Ecto neural progenitor cell (in vitro differentiated cells): ENCODE measurements around the gene MTG1.
"Not testable (repeated sequence)": the region's sequence is repeated elsewhere in the genome, so short reads cannot be mapped to it uniquely, and the experiment has no call there.

Experiments used
- DNase-seq: peaks from one replicate; pipeline ENCODE4 v3.0.0-alpha.2; 2018; ENCODE audit warnings: low spot score

MTG1 gene

GRCh38 chr10:133424102-133424501 lies 30.1 kb downstream of the MTG1 start:
- not testable (repeated sequence) for DNase-seq

DNA sequence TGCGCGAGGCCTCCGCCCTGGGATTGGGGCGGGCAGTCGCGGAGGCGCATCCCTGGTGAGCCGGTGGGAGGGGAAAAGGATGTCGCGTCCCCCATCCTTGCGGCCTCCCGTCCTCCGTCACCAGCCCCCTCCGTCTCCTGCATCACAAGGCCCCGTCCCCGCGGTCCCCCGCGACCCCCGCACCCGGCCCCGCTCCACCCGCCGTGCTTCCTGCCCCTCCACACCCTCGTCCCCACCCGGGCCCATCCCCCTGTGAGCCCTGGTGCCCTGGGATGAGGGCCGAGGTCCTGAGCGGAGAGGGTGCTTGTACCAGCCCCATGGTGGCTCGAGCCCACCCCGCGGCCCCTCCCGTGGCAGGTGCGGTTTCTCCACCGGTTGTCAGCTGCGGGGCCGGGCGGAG lies 30.6 kb downstream of the MTG1 start, which contains the start of gene SPRN:
Gene SPRN (minus strand): TSS at position 25 of the 400 bp plus-strand sequence. CDS start 944 bp downstream, outside the sequence.
- not testable (repeated sequence) for DNase-seq

- not testable (repeated sequence) for DNase-seq
These were observed 35.6 kb downstream of the MTG1 start for GRCh38 chr10:133429571-133429970.

DNA sequence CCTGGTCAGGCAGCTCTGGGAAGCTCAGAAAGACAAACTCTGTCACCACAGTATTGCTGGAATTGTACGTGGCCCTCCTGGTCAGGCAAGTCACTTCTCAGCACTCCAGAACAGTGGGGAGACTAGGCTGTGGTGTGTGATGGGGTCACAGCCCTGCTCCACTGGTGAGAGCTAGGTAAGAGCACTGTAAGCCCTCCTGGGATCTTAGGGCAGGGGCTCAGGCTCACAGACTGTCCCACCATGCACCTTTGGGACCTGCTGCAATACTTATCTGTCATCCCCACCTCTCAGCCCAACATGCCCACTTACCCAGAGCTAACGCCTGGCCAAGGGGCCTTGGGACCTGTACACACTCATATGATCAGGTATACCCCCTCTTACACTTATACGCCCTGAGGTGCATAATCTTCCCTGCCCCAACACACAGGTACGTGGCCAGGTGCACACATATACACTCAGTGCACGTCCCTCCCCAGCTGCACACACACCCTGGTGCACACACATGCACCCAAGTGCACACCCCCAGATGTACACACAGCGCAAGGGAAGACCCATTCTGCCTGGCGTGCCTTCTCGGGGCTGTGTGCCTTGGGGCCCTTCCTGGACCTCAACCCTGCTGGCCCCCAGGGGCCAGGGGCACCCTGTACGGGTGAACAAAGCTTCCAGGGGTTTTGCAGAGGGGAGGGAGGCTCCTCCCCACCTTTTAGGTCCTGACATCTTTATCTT lies 38.1 kb downstream of the MTG1 start:
- not testable (repeated sequence) for DNase-seq

DNA sequence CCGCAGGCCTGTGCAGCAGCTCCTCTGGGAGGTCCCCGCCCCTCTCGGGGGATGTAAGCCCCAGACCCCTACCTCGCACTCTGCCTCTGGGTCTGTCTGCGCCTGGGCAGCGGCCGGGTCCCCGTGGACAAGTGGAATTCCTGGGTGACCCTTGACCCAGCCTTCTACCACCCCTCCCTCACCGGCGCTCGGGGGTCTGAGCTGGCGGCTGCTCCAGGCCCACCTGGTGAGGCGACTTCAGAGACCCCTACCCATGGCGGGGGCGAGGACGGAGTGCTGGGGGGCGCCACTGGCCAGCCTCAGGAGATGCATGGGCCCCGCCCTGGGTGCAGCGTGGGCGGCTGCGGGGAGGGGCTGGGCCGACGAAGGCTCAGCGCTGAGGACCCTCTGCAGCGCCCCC lies 38.8 kb downstream of the MTG1 start:
- DNase-seq: not testable (repeated sequence)

- no peak for DNase-seq
These were observed 44.8 kb downstream of the MTG1 start for GRCh38 chr10:133438711-133439273.

DNA sequence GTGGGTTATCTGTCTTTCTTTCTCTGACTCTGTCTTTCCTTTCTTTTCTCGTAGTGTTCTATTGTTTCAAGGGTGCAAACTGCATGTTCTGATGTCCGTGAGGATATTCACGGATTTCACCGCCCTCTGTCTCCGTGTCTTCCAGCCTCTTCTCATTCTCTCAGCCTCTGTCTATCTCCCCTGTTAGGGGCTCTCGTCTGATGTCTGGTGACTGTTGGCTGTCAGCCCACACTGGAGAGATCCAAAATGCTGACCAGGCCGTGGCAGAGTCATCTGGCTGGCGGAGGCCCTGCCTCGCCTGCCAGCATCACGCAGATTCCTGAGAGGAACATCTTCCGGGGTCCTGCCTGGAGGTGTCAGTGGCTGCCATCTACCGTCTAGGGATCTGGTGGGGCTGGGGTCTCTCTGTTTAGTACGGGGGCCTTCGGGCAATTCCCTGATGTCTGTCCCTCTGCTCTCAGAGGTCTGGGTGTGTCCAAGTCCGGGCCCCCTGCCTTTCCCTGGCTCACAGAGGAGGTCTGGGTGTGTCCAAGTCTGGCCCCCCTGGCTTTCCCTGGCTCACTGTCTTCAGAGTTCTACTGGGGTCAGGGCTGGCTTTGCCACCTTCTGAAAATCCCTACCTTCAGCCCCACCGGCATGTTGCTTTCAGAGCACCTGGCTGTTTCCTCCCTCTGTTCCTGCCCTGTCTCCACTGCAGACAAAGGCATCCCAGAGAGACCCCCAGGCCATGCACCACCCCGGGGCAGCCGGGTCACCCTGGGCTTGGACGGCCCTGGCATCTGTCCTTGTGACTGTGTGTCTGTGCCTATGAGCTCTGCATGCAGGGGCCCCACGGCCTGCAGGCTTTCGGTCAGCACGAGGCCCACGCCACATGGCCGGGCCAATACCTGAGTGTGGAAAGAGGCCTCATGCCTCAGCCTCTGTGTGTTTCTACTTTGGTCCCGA lies 45.8 kb downstream of the MTG1 start:
- DNase-seq: no peak

- DNase-seq: no peak
These were observed 46.8 kb downstream of the MTG1 start for GRCh38 chr10:133440633-133441285.

DNA sequence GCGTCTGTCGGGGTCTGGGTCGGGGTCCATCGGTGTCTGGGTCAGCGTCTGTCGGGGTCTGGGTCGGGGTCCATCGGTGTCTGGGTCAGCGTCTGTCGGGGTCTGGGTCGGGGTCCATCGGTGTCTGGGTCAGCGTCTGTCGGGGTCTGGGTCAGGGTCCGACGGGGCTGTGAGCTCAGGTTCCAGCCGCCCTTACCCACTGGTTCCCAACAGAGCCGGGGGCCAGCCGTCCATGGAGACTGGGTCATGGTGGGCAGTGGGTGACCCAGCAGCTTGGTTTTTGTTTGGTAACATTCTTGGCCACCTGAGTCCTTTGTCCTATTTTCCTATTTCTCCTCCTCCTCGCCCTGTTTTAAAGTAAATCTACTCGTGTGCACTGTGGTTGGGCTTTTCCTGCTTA lies 47.4 kb downstream of the MTG1 start:
- not testable (repeated sequence) for DNase-seq

DNA sequence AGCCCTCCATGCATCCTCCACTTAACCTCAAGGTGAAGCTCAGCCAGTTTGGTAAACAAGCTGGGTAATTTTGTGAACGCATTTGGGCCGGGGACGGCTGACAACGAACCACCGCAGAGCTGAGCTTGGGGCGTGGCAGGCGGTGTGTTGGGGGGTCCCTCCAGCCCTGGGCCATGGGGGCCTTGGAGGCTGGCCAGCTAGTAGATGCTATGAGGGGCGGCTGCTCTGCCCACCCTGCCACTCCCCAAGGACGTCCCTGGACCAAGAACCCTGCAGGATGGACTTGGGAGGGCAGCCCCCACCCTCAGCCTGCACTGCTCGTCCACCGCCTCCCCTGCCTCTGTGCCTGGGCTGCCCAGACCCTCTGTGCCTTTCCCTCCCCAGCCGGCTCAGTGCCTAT lies 47.8 kb downstream of the MTG1 start:
- DNase-seq: no peak

- DNase-seq: no peak
These were observed 48.4 kb downstream of the MTG1 start for GRCh38 chr10:133442191-133442966.

DNA sequence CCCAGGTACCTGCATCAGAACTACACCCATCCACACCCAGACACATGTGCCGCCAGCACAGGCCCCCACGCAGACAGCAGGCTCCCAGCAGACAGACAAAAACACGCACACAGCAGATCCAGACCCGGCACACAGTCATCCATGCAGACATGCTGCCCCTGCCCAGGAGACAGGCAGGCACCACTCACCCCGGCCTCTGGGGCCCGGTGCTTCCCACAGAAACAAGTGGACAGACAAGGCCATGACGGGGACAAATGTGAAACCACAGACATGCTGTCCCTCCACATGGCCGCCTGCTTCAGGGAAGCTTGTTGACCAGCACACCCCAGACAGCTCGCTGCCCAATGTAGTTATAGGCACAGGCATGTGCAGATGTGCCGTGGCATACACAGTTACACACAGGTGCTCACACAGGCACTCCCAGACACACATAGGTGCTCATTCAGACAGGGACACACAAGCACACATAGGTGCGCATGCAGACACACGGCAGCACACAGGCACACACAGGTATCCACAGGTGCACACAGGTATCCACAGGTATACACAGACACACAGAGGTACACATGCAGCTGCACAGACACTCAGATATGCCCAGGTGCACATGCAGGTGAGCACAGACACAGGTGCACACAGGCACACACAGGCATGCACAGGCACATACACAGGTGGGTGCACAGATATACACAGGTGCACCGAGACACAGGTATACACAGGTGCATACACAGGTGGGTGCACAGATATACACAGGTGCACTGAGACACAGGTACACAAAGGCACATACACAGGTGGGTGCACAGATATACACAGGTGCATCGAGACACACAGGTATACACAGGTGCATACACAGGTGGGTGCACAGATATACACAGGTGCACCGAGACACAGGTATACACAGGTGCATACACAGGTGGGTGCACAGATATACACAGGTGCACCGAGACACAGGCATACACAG lies 49.3 kb downstream of the MTG1 start:
- no peak for DNase-seq

GRCh38 chr10:133444342-133445267 lies 50.6 kb downstream of the MTG1 start:
- DNase-seq: no peak

DNA sequence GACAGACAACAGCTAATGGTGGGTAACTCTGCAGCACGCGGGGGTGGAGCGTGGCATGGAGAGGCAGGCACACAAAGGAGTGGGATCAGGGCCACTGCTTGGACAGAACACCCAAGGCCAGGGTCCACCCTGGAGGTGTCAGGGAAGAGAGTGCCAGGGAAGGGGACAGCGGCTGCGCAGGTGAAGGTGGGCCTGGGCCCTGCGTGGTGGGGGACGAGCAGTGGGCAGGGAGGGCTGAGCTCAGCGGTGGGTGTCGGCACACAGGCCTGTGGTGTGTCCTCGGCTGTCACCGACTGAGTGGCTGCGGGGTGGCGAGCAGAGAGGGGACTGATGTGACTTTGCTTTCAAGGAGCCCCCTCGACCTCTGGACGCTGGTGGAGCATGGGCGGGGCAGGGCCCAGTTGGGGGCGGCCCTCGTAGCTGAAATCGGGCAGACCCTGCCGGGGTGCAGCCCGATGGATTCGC lies 51.3 kb downstream of the MTG1 start:
- DNase-seq: no peak

DNA sequence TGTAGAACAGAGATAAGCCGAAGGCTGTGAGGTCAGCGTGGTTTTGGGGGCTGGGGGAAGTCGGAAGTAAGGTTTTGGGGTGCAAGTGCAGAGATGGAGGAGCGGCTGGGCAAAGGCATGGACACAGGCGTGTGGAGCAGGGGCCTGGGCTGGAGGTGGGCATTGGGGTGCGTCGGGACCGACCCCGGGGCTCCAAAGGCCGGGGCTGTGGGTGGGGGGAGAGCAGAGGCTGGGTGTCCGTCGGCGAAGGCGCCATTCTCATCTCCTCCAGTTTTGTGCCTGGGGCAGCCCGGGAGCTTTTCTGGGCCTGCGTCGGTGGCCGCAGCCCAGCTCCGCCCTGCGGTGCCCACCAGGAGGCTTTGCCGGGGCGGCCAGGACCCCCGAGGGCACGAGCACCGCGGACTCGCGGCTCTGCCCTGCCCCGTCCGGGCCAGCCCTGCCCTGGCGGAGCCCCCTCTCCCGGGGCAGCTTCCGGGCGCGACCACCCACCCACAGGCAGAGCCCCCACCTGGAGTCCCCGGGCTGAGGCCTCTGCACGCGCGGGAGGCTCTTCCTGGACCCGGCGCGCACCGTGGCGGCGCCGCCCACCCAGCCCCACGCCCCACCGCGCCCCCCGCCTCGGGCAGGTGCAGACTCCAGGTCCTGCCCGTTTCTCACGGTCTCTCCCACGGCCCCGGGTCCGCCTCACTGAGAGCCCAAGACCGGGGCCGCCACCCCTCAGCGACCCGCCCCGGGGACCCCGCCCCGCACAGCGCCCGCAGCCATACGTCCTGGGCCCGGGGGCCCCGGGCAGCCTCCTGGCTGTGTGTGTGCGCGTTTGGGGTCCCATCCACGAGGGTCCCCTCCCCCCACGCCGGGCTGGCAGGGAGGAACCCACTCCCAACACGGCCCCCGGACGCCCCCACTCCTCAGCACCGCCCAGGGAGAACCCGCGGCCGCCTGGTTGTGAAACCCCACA lies 52.1 kb downstream of the MTG1 start:
- DNase-seq: no peak

GRCh38 chr10:133446979-133447378 lies 53.0 kb downstream of the MTG1 start:
- DNase-seq: no peak

GRCh38 chr10:133448120-133448519 lies 54.2 kb downstream of the MTG1 start:
- no peak for DNase-seq

DNA sequence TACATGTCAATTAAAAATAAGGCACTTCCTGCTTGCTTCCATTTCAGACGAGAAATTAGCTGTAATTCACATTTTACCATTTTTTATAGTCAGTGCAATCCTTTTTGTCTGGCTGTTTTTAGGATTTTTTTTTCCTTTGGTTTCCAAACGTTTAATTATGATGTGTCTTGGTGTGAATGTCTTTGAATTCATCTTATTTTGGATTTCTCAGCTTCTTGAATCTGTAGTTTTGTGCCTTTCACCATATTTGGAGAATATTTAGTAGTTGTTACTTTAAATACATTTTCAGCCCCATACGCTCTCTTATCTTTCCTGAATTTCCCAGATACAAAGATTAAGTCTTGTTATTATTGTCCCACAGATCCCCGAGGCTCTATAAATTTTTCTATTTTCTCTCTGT lies 57.4 kb downstream of the MTG1 start:
- no peak for DNase-seq
